Activated CD8-positive, alpha-beta memory T cell treated with anti-CD3 and anti-CD28 coated beads, Interleukin-2, amount 10 ng/mL, durations not matched to agents 7 days and 5 days (primary cell): Measurements from ENCODE around the gene PLCB4. TPM values are rescaled to one million over a fixed set of nuclear protein-coding genes. Genes with fewer than 3 reads are reported as not detected.

Experiments used
- ATAC-seq: fragments of 150-1000 bp; cut with Tn5 transposase; one replicate; pipeline ENCODE4 v1.10.0; 2021; ENCODE audit warnings: moderate library complexity
- CTCF ChIA-PET: fragments of 350-600 bp; sonication (Branson Sonifier 250); formaldehyde crosslinking; loops from one replicate; lab custom pipeline; 2021; ENCODE audit warnings: antibody characterized with exemption; lab: Charles Lee
- DNase-seq: peaks from one replicate; pipeline ENCODE4 v3.0.0-alpha.2; 2020
- H3K27ac Mint-ChIP-seq: one replicate; pipeline ENCODE4 v1.8.0; 2021; ENCODE audit warnings: mild to moderate bottlenecking, mixed read lengths
- H3K27me3 Mint-ChIP-seq: one replicate; pipeline ENCODE4 v1.8.0; 2021; ENCODE audit warnings: mixed read lengths
- H3K36me3 Mint-ChIP-seq: one replicate; pipeline ENCODE4 v1.8.0; 2021; ENCODE audit warnings: mild to moderate bottlenecking, mixed read lengths
- H3K4me1 Mint-ChIP-seq: one replicate; pipeline ENCODE4 v1.8.0; 2021; ENCODE audit warnings: mixed read lengths
- H3K4me3 Mint-ChIP-seq: one replicate; pipeline ENCODE4 v1.8.0; 2021; ENCODE audit warnings: mild to moderate bottlenecking, moderate library complexity, mixed read lengths
- H3K9me3 Mint-ChIP-seq: one replicate; pipeline ENCODE4 v1.8.0; 2022; ENCODE audit warnings: low read depth, mixed read lengths
- total RNA-seq, 2 experiments: library from RNA; stranded (reverse); gene quantifications; one replicate each; pipeline ENCODE4 v1.2.3, GENCODE V29; 2021

The PLCB4 gene
- total RNA-seq, 2 experiments from 2014 or later = not detected

DNA sequence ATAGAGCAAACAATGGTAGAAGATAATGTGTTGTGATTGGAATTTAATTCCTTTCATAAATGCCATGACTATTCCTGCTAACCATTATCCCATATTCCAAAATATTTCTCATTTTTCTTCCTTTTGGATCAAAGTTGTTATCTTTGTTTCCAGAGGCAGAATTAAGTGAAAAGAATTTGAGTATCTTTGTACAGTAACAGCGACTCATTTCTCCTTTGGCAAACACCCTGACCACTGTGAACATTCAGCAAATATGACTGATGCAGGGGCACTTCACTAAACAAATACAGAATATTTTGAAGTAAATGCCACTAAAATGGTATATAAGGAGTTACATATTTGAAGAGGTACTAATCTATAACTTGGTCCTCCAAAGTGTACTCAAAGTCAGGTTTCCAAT is 340.5 kb downstream of the PLCB4 start:
- Mint-ChIP-seq H3K27me3 (no peaks in the 10 kb centered on the region), H3K9me3 (no peaks in the 10 kb centered on the region), H3K36me3 (no peaks in the 10 kb centered on the region), H3K4me1 (no peaks in the 10 kb centered on the region), H3K27ac (no peak overlapping the region), H3K4me3 (no peak overlapping the region)
- DNase-seq (no peak), ATAC-seq (no peak)
- CTCF ChIA-PET = interaction anchor here (2.6 kb wide), 1 partner anchor 201 kb away, joined by 53 read pairs; no protein-coding TSS in a partner anchor

DNA sequence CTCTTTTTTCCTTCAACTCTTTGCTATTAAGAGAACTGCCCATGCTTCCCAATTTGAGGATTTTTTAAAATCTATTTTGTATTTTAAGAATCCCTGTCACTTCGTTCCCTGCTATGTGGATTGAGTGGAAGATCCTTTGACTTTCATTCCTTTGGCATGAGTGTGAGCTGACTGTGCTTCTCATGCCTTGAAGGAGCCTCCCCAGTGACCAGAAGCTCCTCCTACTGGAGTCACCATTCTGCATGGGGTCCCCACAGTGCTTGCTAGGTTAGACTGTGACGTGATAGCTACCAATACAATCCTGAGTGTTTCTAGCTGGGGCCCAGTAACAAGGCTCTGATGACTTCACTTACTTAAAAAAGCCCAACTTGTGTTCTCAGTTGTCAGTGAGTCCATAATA is 341.1 kb downstream of the PLCB4 start:
- Mint-ChIP-seq H3K27me3 (no peaks in the 10 kb centered on the region), H3K36me3 (no peaks in the 10 kb centered on the region), H3K4me1 (no peaks in the 10 kb centered on the region), H3K27ac (no peak overlapping the region), H3K4me3 (no peak overlapping the region), H3K9me3 (no peaks in the 10 kb centered on the region)
- CTCF ChIA-PET = no interaction called here
- DNase-seq (no peak), ATAC-seq (no peak)

DNA sequence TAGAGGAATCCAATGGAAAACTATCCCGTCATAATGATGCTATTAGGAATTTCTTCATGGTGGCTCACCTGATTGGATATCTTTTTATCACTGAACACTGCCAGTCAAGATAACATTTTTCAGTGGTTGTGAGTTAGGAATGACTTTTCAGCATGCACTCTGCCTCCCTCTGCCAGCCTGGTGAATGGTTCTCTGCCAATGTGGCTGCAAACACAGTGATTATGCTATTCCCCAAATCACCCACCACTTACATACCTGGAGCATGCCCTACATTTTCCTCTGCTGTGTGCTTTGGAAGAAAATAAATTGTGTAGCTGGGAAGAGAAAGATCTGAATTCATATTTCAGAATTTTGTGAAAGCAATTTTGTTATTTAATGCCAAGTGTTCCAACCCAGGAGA is 342.9 kb downstream of the PLCB4 start:
- H3K27me3 Mint-ChIP-seq = no peaks in the 10 kb centered on the region
- no peaks in the 10 kb centered on the region for H3K36me3 Mint-ChIP-seq
- no peak overlapping the region for H3K27ac Mint-ChIP-seq
- no peaks in the 10 kb centered on the region for H3K9me3 Mint-ChIP-seq
- CTCF ChIA-PET = no interaction called here
- no peaks in the 10 kb centered on the region for H3K4me1 Mint-ChIP-seq
- H3K4me3 Mint-ChIP-seq = no peak overlapping the region
- DNase-seq (no peak), ATAC-seq (no peak)

GRCh38 chr20:9412309-9412708 is 343.4 kb downstream of the PLCB4 start:
- H3K36me3 Mint-ChIP-seq = no peaks in the 10 kb centered on the region
- no peak for ATAC-seq
- H3K4me1 Mint-ChIP-seq = no peaks in the 10 kb centered on the region
- no peaks in the 10 kb centered on the region for H3K27me3 Mint-ChIP-seq
- no peaks in the 10 kb centered on the region for H3K9me3 Mint-ChIP-seq
- CTCF ChIA-PET = no interaction called here
- no peak overlapping the region for H3K27ac Mint-ChIP-seq
- no peak overlapping the region for H3K4me3 Mint-ChIP-seq
- no peak for DNase-seq

DNA sequence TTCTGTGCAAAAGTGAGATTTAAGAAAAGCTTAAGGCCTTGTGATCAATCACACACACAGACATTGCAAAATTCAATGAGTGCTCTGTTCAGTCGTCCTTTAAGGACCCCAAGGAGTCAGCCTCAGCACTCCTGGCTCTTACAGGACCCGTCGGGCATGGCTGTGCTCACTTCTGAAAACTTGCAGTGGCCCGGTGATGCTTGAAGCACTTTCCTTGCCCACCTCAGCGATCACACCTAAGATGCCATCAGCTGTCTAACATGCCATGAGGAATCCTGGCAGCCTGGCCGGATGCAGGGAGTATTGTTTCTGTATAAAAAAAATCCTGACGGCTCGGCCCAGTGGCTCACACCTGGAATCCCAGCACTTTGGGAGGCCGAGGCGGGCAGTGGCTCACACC is 344.1 kb downstream of the PLCB4 start:
- H3K4me3 Mint-ChIP-seq = no peak overlapping the region
- ATAC-seq (no peak), DNase-seq (no peak)
- H3K36me3 Mint-ChIP-seq = no peaks in the 10 kb centered on the region
- no peaks in the 10 kb centered on the region for H3K27me3 Mint-ChIP-seq
- no peaks in the 10 kb centered on the region for H3K4me1 Mint-ChIP-seq
- no peak overlapping the region for H3K27ac Mint-ChIP-seq
- CTCF ChIA-PET = no interaction called here
- H3K9me3 Mint-ChIP-seq = no peaks in the 10 kb centered on the region

GRCh38 chr20:9415426-9415825 is 346.5 kb downstream of the PLCB4 start:
- CTCF ChIA-PET = no interaction called here
- Mint-ChIP-seq H3K4me1 (no peaks in the 10 kb centered on the region), H3K36me3 (no peaks in the 10 kb centered on the region)

GRCh38 chr20:9416421-9416820 is 347.5 kb downstream of the PLCB4 start:
- CTCF ChIA-PET = no interaction called here
- Mint-ChIP-seq H3K36me3 (no peaks in the 10 kb centered on the region), H3K4me1 (no peaks in the 10 kb centered on the region), H3K9me3 (no peaks in the 10 kb centered on the region), H3K27me3 (no peaks in the 10 kb centered on the region), H3K27ac (no peak overlapping the region), H3K4me3 (no peak overlapping the region)
- no peak for ATAC-seq
- no peak for DNase-seq

More at GRCh38 chr20:9415426-9415825, 346.5 kb downstream of the PLCB4 start:
- H3K4me3 Mint-ChIP-seq = no peak overlapping the region
- H3K9me3 Mint-ChIP-seq = no peaks in the 10 kb centered on the region
- no peak overlapping the region for H3K27ac Mint-ChIP-seq
- H3K27me3 Mint-ChIP-seq = no peaks in the 10 kb centered on the region
- ATAC-seq = no peak
- DNase-seq = no peak

DNA sequence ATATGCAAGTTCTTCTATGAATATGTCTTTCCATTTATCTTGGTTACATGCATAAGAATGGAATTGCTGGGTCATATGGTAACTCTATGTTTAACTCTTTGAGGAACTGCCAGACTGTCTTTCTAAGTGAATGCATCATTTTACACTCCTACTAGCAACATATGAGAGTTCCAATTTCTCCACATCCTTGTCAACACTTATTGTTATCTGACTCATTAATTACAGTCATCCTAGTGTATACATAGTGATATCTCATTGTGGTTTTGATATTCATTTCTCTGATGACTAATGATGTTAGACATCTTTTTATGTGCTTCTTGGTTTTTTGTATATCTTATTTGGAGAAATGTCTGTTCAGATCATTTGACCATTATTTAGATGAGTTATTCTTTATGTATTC is 348.8 kb downstream of the PLCB4 start:
- no peaks in the 10 kb centered on the region for H3K4me1 Mint-ChIP-seq
- CTCF ChIA-PET = no interaction called here
- no peak for ATAC-seq
- H3K36me3 Mint-ChIP-seq = no peaks in the 10 kb centered on the region
- no peaks in the 10 kb centered on the region for H3K27me3 Mint-ChIP-seq
- no peaks in the 10 kb centered on the region for H3K9me3 Mint-ChIP-seq
- no peak overlapping the region for H3K4me3 Mint-ChIP-seq
- DNase-seq = no peak
- H3K27ac Mint-ChIP-seq = no peak overlapping the region

- Mint-ChIP-seq H3K27ac (no peak overlapping the region), H3K36me3 (no peaks in the 10 kb centered on the region), H3K4me3 (no peak overlapping the region), H3K9me3 (no peaks in the 10 kb centered on the region), H3K27me3 (no peaks in the 10 kb centered on the region), H3K4me1 (no peaks in the 10 kb centered on the region)
- ATAC-seq (no peak), DNase-seq (no peak)
- CTCF ChIA-PET = no interaction called here
Observed at GRCh38 chr20:9422321-9423057, 353.6 kb downstream of the PLCB4 start.

DNA sequence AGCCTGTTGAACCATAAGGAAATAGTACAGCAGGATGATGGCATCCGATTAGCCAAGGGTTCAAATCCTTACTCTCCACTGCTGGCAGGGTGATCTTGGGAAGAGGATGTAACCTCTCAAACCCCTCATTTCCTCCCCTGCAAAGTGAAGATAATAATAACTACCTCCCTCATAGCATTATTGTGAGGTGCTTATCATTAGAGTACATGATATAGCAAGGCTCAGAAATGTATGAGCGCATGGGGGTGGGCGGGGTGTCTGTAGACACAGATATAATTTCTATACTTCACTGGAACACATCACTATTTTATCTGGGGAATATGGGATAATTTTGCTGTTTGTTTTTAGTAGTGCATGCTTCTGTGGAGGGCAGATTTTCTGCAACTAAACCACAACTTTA is 355.7 kb downstream of the PLCB4 start:
- Mint-ChIP-seq H3K27ac (no peak overlapping the region), H3K36me3 (no peaks in the 10 kb centered on the region), H3K4me3 (no peak overlapping the region), H3K4me1 (no peaks in the 10 kb centered on the region), H3K9me3 (no peaks in the 10 kb centered on the region), H3K27me3 (no peaks in the 10 kb centered on the region)
- CTCF ChIA-PET = interaction anchor here (0.8 kb wide), 1 partner anchor 16 kb away, joined by 3 read pairs; no protein-coding TSS in a partner anchor
- ATAC-seq = no peak
- DNase-seq = no peak

GRCh38 chr20:9427430-9428291 is 358.8 kb downstream of the PLCB4 start:
- H3K4me3 Mint-ChIP-seq = no peak overlapping the region
- no peaks in the 10 kb centered on the region for H3K9me3 Mint-ChIP-seq
- DNase-seq (no peak), ATAC-seq (no peak)
- H3K36me3 Mint-ChIP-seq = no peaks in the 10 kb centered on the region
- no peaks in the 10 kb centered on the region for H3K27me3 Mint-ChIP-seq
- H3K4me1 Mint-ChIP-seq = no peaks in the 10 kb centered on the region
- CTCF ChIA-PET = no interaction called here
- no peak overlapping the region for H3K27ac Mint-ChIP-seq

- no peak overlapping the region for H3K4me3 Mint-ChIP-seq
- H3K4me1 Mint-ChIP-seq = no peaks in the 10 kb centered on the region
- DNase-seq = no peak
- ATAC-seq = no peak
- CTCF ChIA-PET = no interaction called here
- no peaks in the 10 kb centered on the region for H3K36me3 Mint-ChIP-seq
- no peak overlapping the region for H3K27ac Mint-ChIP-seq
- no peaks in the 10 kb centered on the region for H3K9me3 Mint-ChIP-seq
- H3K27me3 Mint-ChIP-seq = no peaks in the 10 kb centered on the region
Observed at GRCh38 chr20:9428292-9428607, 359.4 kb downstream of the PLCB4 start.

DNA sequence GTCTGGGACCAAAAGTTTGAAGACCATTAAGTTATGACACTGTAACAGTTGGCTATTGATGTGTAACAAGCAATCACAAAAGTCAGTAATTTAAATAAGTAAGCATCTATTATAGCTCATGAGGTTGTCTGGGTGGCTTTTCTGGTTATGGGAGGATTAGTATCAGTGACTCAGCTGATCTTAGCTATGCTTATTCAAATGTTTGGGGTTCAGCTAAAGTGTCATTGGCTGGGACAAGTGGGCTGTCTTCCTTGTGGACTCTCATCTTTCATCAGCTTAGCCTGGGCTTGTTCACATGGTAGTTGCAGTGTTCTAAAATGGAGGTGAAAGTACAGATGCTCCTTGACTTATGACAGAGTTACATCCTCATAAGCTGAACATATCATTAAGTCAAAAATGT is 370.9 kb downstream of the PLCB4 start:
- DNase-seq (no peak), ATAC-seq (no peak)
- Mint-ChIP-seq H3K36me3 (no peaks in the 10 kb centered on the region), H3K9me3 (peaks cover 8% of the 10 kb centered on the region), H3K4me1 (no peaks in the 10 kb centered on the region), H3K27ac (no peak overlapping the region), H3K27me3 (no peaks in the 10 kb centered on the region), H3K4me3 (no peak overlapping the region)
- CTCF ChIA-PET = no interaction called here

- no peaks in the 10 kb centered on the region for H3K4me1 Mint-ChIP-seq
- H3K4me3 Mint-ChIP-seq = no peak overlapping the region
- DNase-seq (no peak), ATAC-seq (no peak)
- H3K36me3 Mint-ChIP-seq = no peaks in the 10 kb centered on the region
- peaks cover 8% of the 10 kb centered on the region for H3K9me3 Mint-ChIP-seq
- CTCF ChIA-PET = no interaction called here
- H3K27me3 Mint-ChIP-seq = no peaks in the 10 kb centered on the region
- no peak overlapping the region for H3K27ac Mint-ChIP-seq
Observed at GRCh38 chr20:9440892-9441291, 372.0 kb downstream of the PLCB4 start.
